ENCODE data around the gene PLPPR1.

Gene PLPPR1

DNA sequence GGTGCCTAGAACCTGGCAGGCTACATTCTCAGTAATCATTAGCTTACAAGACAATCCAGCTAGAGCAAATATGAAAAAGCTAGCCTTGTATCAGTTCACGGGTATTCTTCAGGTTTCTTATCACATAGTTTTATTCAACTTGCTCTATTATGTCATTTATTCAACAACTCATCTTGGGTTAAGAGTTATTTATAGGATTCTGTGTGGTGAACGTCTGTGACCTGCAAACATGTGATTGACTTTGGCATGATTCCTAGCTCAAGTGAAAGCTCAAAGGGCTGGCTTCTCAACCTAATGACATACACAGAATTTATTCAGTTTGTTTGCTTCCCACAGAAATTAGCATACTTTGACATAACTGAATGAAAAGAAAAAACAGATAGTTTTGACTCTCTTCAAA lies 173.1 kb downstream of the PLPPR1 start:
- DNase-seq (ENCODE audit: low read depth in 2 of 2, low spot score in 1 of 2), result no peak

DNA sequence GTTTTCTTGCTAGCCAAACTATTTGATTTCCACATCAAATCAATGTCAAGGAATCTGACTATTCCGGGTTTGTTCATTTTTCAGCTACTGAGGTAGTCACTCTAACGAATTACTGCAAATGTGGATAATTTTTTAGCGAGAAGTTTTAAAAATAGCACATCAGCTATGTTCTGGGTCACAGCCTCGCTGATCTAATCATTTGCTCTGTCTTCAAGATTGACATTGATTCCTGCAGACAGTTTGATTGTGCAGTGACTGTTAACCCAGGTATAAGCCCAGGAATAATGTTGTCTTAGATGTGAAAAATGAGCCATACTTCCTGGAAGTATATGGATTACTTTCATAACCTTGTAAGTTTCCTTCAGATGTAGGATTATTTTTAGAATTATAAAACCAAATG lies 181.1 kb downstream of the PLPPR1 start:
- no peak for DNase-seq (ENCODE audit: low read depth in 2 of 2, low spot score in 1 of 2)

DNA sequence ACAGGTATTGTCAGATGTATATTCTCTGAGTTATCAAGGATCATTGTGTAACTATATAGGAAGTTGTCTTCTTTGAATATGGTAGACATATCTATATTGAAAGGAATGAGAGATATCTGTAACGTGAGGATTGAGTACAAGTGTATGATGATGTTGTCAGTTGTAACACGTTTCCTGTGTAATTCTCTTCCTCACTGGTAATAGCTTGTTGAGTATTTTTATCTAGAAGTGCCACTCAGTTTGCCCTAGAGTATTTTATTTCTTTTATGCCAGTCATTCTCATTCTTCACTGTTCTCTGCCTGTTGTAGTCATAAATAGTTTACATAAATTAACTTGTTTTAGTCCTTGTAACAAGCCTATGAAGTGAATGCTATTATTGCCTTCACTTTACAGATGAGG lies 184.1 kb downstream of the PLPPR1 start:
- DNase-seq (ENCODE audit: low read depth in 2 of 2, low spot score in 1 of 2), result no peak

DNA sequence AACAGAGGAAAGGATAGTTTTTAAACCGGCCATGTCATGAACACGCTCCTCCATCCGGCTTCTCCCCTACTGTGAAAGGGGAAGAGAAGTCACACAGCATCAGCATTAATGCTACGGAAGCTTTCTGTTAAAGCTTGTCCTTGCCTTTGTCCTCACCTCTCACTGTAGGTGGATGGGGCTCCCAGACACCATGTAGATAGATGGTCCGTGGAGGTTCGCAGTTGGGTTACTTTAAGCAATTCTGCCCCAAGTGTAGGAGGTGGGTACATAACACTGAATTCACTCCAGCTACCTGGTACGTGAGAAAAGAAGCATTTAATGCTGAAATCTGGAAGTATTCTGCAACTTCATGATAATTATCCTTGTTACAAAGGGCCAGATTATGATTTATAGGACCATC lies 190.5 kb downstream of the PLPPR1 start:
- DNase-seq (ENCODE audit: low read depth in 2 of 2, low spot score in 1 of 2), result no peak

DNA sequence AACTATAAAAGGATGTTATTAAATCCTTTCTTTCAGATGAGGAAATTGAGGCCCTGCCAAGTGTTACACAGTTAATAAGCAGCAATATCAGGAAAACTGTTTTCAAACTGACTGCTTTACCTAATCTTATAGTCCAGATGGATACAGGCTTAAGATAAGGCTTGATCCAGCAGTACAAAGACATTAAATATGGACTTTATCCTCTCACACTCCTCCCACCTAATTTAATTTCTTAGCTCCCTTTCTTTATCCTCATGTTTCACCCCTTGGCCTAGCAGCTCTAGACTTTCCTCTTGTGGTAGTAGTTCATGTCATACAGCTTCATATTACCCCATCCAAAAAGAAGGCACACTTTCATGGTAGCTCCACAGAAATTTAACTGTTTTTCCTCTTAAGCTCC lies 191.8 kb downstream of the PLPPR1 start:
- no peak for DNase-seq (ENCODE audit: low read depth in 2 of 2, low spot score in 1 of 2)

DNA sequence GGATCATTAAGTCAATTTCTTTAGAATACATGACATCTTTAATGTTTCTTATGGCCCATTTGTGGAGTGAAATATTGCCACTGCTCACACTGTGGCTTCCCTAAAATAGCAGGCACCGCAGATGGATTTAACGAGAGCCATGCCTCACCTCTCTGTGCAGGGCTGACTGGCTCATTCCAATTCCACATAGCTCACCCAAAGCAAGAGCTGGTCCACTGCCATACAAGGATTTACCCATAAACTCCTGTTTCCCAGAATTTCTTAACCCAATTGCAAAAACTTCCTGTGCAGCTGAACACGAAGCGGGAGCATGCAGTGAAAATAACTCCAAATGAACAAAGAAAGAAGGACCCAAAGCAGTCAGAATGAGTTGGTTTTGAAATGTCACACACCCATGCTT lies 196.7 kb downstream of the PLPPR1 start:
- DNase-seq (ENCODE audit: low read depth in 2 of 2, low spot score in 1 of 2), result no peak

DNA sequence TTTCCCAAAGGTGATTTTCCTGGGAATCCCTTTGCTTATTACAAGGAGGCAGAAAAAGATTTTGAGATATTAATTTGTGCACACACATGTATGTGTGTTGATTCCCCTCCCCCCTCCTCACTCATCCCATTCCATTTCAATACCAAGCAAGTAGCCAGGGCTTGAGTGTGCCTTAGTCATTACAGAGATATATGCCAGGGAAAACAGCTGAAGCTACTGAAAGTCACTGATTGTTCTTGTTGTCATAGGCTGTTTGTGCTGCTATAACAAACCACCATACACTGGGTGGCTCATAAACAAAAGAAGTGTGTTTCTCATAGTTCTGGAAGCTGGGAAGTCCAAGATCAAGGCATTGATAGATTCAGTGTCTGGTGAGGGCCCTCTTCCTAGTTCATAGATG lies 197.6 kb downstream of the PLPPR1 start:
- DNase-seq (ENCODE audit: low read depth in 2 of 2, low spot score in 1 of 2), result no peak

DNA sequence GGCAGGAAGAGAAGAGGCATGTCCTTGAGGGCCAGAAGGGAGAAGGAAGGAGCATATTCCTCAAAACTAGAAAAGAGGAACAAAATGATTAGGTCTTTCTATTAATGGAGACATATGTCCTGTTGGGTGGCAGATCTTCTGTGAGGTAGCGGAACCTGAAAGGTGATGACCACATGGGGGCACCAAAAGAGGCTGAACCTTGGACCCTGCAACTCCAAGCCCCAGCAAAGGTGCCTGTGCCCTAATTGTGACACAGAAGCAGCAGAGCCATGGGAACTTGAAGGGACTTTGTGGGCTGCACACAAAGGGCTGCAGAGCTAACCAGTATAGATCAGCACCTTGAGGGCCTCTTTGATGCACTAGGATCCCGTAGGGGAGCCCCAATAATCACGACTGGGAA lies 198.3 kb downstream of the PLPPR1 start:
- DNase-seq (ENCODE audit: low read depth in 2 of 2, low spot score in 1 of 2), result no peak

DNA sequence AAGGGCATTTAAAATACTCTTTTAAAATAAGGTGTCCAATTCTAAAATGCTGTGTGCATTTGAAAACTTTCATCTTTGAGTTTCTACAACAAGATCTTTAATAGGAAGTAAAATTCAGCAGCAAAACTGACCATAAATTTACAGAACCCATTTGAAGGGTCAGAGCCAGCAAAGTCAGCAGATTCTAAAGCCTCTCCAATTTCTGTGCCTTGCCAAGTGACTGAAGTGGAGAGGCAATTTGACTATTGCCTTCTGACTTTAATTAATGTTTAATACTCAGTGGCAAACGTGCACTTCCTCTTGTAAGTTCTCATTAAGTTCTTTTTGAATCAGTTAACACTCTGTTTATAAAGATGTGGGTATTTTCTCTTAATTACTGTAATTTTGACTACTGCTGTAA lies 201.1 kb downstream of the PLPPR1 start:
- DNase-seq (ENCODE audit: low read depth in 2 of 2, low spot score in 1 of 2), result no peak

DNA sequence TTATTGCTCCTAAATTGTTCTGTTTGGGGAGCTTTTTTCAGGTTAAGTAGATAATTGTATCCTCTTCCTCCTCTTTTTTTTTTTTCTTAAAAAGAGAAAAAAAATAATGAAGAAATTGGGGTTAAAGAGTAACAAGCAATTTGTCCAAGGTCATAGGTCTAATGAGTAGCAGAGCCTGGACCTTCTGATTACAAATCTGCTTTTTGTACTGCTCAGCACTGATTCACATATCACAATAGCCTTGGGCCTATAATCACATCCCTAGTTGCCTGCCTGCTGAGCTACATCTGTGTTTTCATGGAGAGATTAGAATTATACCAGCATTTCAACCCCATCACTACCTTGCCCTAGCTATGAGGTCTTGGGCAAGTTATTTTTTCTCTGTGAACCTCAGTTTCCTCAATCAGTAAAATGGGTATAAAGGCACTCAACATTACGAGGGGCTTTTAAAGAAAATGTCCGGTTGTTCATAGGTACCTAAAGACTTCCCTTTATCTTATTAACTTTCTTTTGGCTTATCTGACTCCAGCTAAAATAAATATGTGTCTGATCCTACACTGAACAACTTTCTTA lies 204.0 kb downstream of the PLPPR1 start:
- no peak for DNase-seq (ENCODE audit: low read depth in 2 of 2, low spot score in 1 of 2)

DNA sequence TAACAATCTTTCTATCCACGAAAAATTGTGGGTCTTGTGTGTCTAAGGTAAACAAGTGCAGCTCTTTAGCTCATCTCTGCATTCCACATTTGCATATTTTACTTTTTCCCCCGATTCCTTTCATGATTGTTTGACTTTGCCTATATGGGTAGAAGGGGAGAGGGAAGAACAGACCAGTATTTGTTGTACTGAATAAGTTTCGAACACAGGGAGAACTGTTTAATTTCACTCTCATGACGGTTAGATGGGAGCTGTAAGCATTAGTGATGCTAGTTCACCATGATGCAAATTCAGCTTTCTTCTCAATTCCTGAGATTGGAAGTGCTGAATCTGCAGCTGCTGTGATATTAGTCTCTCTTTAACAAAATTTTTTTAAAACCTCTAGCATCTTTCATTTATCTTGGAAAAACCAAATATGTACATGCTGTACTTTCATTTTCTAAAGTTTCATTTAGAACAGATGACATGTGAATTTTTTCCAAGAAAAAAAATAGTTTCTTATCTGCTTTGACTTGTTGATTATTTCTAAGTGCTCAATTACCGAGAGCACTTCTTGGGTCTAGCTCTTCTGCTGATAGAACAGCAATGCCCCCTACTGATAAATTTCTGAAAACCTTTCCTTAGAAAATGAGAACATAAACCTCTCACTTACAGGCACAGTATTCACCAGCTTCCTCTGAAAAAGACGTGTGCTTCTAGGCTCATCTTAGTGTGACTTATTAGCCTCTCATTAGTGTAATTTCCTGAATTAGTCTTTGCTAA lies 206.8 kb downstream of the PLPPR1 start:
- no peak for DNase-seq (ENCODE audit: low read depth in 2 of 2, low spot score in 1 of 2)

DNA sequence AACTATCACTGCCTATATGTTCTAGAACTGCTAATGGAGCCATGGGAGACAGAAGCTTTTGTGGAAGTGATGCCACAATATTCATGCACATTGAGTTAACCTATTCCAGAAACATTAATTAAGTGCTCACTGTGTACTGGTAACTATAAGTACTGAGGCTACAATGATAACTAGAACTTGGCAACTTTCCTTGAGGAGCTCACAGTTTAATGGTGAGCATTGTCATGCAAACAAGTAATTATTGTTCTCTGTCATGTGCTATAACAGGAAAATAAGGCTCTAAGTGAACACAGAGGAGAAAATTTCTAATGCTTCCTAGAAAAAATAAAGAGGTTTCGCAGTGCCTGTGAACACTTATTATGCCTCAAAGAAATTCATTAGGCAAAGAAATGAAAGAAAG lies 214.1 kb downstream of the PLPPR1 start:
- no peak for DNase-seq (ENCODE audit: low read depth in 2 of 2, low spot score in 1 of 2)

DNA sequence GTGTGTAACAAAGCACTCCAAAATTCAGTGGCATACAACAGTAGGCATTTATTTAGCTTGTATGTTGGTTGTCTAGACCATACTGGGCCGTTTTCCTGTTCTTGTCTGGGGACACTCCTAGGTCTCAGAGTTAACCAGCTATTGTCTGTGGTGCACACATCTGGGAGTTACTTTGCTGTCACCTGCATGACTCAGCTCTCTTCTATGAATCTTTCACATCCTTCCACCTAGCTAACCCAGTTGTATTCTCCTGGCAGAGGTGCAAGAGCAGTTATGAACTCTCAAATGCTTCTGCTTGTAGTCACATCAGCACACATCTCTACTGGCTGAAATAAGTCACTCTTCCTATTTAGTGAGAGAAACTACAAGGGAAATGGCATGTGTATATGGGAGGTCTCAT lies 218.2 kb downstream of the PLPPR1 start:
- no peak for DNase-seq (ENCODE audit: low read depth in 2 of 2, low spot score in 1 of 2)

DNA sequence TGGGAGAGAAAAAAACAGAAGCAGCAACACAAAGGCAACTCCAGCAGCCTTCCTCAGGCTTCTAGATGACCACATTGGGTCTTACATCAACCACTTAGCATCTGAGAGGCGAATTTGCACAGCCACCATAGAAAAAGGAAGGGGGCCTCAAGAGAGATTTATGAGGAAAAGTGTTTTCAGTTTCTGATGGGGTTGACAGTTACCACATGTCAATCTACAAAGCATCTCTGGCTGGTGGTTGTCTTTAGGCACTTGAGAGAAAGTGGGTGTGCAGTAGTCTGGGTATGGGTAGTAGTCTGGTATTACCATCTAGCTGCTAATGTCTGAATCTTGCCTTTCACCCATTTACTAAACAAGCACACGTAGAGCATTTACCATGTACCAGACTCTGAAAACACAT lies 218.8 kb downstream of the PLPPR1 start:
- DNase-seq (ENCODE audit: low read depth in 2 of 2, low spot score in 1 of 2), result no peak

DNA sequence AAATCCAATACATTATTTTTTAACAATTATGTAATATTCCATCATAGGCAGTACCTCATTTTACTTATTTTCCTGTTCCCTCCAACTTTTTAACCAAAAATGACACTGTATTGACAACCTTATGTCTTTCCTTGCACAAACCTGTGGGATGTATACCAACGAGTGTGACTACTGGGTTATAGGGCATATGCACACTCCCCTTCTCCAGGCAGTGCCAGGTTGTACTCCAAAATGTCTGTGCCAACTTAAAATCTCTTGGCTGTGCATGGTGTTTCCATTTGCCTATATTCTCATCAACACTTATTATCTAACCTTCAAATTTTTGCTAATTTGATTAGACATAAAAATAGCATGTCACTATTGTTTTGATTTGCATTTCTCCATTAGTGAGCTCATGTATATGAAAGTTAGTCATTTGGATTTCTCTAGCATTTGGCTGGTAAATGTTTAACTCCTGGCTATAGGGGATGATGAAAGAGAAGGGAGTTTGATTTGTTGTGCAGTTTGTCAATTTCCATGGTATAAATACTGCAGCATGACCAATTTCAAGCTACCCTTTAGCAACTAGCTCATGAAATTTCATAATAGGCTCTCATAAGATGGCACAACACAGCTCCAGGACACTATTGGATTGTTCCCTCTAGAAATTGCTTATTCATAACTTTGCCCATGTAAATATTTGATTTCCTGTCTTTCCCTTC lies 226.4 kb downstream of the PLPPR1 start:
- DNase-seq (ENCODE audit: low read depth in 2 of 2, low spot score in 1 of 2), result no peak

DNA sequence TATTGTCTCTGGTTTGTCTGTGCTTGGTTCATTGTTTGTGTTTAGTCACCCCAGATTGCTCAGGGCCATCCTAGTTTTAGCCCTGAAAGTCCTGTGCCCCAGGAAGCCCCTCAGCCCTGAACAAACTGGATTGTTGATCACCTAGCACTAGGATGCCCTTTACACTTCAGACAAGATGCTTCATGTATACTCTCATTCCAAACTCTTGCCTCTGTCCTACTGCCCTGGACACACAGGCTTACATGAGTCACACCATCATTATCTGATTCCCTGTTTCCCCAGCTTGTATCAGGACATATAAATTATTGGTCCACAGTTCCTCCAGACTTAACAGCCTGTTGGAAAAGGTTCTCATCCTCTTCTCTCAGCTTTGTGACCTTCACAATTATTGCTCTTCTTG lies 236.2 kb downstream of the PLPPR1 start:
- no peak for DNase-seq (ENCODE audit: low read depth in 2 of 2, low spot score in 1 of 2)

DNA sequence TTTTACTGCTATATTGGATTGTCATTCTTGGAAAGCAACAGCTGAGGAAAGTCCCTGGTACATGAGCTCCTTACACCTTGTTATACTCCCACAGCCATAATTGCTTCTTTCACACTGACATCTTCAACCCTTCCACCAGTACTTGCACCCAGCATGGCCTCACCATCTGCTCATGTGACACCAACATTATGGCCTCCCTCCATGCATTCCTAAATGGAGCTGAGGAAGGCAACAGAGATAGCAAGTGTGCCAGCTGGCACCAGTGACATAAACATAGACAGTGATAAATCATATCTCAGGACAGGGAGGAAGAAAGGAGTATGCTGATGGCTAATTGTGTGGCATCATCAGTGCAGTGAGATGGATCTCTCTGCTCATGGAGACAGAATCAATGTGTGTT lies 236.7 kb downstream of the PLPPR1 start:
- no peak for DNase-seq (ENCODE audit: low read depth in 2 of 2, low spot score in 1 of 2)

DNA sequence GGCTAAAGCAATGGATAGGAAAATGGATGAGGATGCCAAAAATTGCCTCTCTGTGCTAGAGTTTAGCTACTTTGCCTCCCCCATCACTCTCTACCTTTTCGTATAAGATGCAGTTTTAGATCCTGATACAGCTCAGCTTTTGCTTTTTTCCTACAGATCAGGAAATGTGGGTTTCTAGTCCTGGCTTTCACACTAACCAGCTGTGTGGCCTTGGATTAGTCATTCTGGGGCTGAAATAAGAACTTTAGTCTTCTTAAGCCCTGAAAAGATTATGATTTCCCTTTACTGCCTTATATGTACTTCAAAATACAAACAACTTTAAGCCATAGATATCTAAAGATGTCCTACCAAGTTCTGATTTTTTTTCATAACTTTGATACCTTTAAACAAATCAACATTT lies 239.9 kb downstream of the PLPPR1 start:
- DNase-seq (ENCODE audit: low read depth in 2 of 2, low spot score in 1 of 2), result no peak

DNA sequence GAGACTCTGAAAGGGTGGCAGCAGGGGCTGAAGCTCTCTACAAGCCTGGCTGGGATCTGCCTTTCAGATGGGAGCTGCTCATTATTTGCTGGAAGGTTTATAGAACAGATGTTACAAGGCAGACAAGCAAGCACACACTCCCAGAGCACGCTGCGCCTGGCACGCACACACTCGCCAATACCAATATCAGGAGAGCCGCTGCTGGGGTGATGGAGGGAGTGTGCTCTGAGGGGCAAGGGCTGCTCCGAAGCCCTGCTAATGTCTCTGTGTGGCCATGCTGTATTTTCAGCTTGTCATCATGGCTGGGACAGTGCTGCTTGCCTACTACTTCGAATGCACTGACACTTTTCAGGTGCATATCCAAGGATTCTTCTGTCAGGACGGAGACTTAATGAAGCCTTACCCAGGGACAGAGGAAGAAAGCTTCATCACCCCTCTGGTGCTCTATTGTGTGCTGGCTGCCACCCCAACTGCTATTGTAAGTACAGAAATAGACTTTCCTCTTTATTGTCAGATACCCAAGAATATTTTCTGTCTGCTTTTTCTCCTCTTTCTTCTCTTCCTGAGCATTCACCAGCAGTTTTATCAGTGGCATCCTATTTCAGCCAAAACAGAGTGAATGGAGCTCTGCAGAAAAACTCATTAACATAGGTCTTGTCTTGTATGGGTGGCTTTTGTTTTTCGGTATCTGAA lies 241.2 kb downstream of the PLPPR1 start:
- DNase-seq (ENCODE audit: low read depth in 2 of 2, low spot score in 1 of 2), result no peak

DNA sequence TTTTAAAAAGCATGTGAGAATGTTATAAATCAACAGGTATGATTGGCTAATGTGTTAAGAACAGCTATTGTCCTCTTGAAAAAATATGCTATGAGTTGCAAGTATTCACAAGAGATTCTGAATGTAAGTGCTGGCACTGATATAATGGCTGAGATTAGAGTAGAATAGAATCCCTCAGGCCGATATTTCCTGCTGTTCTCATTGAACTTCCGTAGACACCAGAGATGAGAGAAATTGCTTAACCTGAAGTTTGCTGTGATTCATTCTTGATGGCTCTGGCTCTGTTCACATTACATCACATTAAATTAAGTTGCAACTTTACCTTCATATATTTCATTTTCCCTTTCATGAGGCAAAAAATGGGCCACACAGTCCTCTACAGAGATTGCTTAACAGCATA lies 241.8 kb downstream of the PLPPR1 start:
- DNase-seq (ENCODE audit: low read depth in 2 of 2, low spot score in 1 of 2), result no peak

DNA sequence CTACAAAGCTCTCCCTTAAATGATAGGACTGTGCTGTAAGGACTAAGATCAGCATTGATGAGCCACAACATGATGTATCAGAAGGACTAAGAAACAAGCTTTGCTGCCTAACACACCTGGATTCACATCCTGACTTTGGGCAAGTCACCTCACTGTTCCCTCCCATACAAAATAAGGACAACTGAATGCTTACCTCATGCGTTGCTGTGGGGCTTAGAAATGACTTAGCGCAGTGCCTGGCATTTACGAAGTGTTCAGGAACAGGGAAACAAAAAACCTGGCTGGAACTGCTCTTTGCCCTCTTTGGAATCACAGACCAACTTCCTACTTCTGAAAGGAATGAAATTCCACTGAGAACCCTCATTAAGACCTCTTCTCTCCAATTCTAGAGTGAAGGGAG lies 242.6 kb downstream of the PLPPR1 start:
- DNase-seq (ENCODE audit: low read depth in 2 of 2, low spot score in 1 of 2), result no peak
